Neutrophil (primary cell): ENCODE data around the gene SLX9.

Experiments
- H3K27ac ChIP-seq: fragments of 200-600 bp; sonication (generic); 2 replicates; pipeline ENCODE4 v1.5.1; 2016; ENCODE audit warnings: mild to moderate bottlenecking, moderate library complexity
- H3K27me3 ChIP-seq: fragments of 200-600 bp; sonication (generic); 2 replicates; pipeline ENCODE4 v1.6.0; 2016; ENCODE audit warnings: mild to moderate bottlenecking
- H3K36me3 ChIP-seq: fragments of 200-600 bp; sonication (generic); 2 replicates; pipeline ENCODE4 v1.5.1; 2017
- H3K4me1 ChIP-seq, 2 experiments: fragments of 200-600 bp in 1 of 2; sonication (generic) in 1 of 2; 1 replicate in 1 of 2; 2 replicates in 1 of 2; pipeline versions ENCODE4 v1.5.1 to v1.6.1; 2013 to 2016; ENCODE audit warnings: low read depth in 1 of 2, low read length in 1 of 2, mild to moderate bottlenecking in 1 of 2, moderate library complexity in 1 of 2; ENCODE audit not compliant: control insufficient read depth in 1 of 2, insufficient read depth in 1 of 2
- H3K4me3 ChIP-seq, 2 experiments: fragments of 200-600 bp in 1 of 2; sonication (generic) in 1 of 2; 1 replicate in 1 of 2; 2 replicates in 1 of 2; pipeline ENCODE4 v1.5.1; 2013 to 2016; ENCODE audit warnings: low read depth in 1 of 2, low read length in 1 of 2, mild to moderate bottlenecking in 1 of 2, moderate library complexity in 1 of 2
- H3K9me3 ChIP-seq: fragments of 200-600 bp; sonication (generic); 2 replicates; pipeline ENCODE4 v1.5.1; 2016
- CTCF ChIP-seq: fragments of 200-600 bp; sonication (generic); IDR thresholded peaks from 2 replicates; pipeline ENCODE4 v1.5.1; 2016; ENCODE audit warnings: antibody characterized with exemption

SLX9 gene

GRCh38 chr21:44929799-44930542 is 9.9 kb upstream of the SLX9 start:
- peak overlapping the region in 1 of 2 experiments; percentile 87 for H3K4me3 ChIP-seq
- peaks cover 3% of the 10 kb centered on the region for H3K36me3 ChIP-seq
- H3K27me3 ChIP-seq = peaks cover 5% of the 10 kb centered on the region
- no peak for TF ChIP-seq CTCF
- peaks cover 79 to 83% of the 10 kb centered on the region in 2 experiments for H3K4me1 ChIP-seq
- no peaks in the 10 kb centered on the region for H3K9me3 ChIP-seq
- H3K27ac ChIP-seq = peak overlapping the region; percentile 99

- H3K27me3 ChIP-seq = peaks cover 5% of the 10 kb centered on the region
- no peaks in the 10 kb centered on the region for H3K9me3 ChIP-seq
- peak overlapping the region; percentile 99 for H3K27ac ChIP-seq
- H3K4me3 ChIP-seq = peak overlapping the region; percentile 79 to 87
- no peak for TF ChIP-seq CTCF
- peaks cover 3% of the 10 kb centered on the region for H3K36me3 ChIP-seq
- peaks cover 73 to 77% of the 10 kb centered on the region in 2 experiments for H3K4me1 ChIP-seq
Measured at GRCh38 chr21:44930543-44930981, 9.3 kb upstream of the SLX9 start.

GRCh38 chr21:44931137-44931500 is 8.7 kb upstream of the SLX9 start:
- Histone ChIP-seq H3K36me3 (peaks cover 3% of the 10 kb centered on the region), H3K27ac (peak overlapping the region; percentile 99), H3K9me3 (no peaks in the 10 kb centered on the region), H3K27me3 (peaks cover 5% of the 10 kb centered on the region), H3K4me3 (peak overlapping the region; percentile 79 to 87), H3K4me1 (peaks cover 67 to 72% of the 10 kb centered on the region in 2 experiments)
- peak; percentile 0 for TF ChIP-seq CTCF

- Histone ChIP-seq H3K9me3 (no peaks in the 10 kb centered on the region), H3K4me1 (peaks cover 61 to 65% of the 10 kb centered on the region in 2 experiments), H3K27ac (peak overlapping the region; percentile 99), H3K4me3 (peak overlapping the region; percentile 79 to 87), H3K36me3 (peaks cover 3% of the 10 kb centered on the region), H3K27me3 (peaks cover 5% of the 10 kb centered on the region)
- no peak for TF ChIP-seq CTCF
Measured at GRCh38 chr21:44931501-44932407, 8.1 kb upstream of the SLX9 start.

GRCh38 chr21:44932408-44933181 is 7.2 kb upstream of the SLX9 start:
- H3K27me3 ChIP-seq = peaks cover 5% of the 10 kb centered on the region
- peaks cover 3% of the 10 kb centered on the region for H3K36me3 ChIP-seq
- H3K27ac ChIP-seq = peak overlapping the region; percentile 99
- H3K4me1 ChIP-seq = peaks cover 52 to 57% of the 10 kb centered on the region in 2 experiments
- TF ChIP-seq CTCF = peak; percentile 68
- H3K4me3 ChIP-seq = peak overlapping the region; percentile 79 to 87
- H3K9me3 ChIP-seq = no peaks in the 10 kb centered on the region
